ENCODE results near the gene MYLK4.

The MYLK4 gene

GRCh38 chr6:2624177-2624576 is 126.5 kb downstream of the MYLK4 start:
- no peak for DNase-seq

GRCh38 chr6:2623295-2623694 is 127.4 kb downstream of the MYLK4 start:
- no peak for DNase-seq

- DNase-seq = no peak
These were observed 128.1 kb downstream of the MYLK4 start for GRCh38 chr6:2622671-2623070.

- DNase-seq = no peak
These were observed 131.1 kb downstream of the MYLK4 start for GRCh38 chr6:2619651-2620050.

GRCh38 chr6:2617729-2618128 is 133.0 kb downstream of the MYLK4 start:
- DNase-seq = no peak

DNA sequence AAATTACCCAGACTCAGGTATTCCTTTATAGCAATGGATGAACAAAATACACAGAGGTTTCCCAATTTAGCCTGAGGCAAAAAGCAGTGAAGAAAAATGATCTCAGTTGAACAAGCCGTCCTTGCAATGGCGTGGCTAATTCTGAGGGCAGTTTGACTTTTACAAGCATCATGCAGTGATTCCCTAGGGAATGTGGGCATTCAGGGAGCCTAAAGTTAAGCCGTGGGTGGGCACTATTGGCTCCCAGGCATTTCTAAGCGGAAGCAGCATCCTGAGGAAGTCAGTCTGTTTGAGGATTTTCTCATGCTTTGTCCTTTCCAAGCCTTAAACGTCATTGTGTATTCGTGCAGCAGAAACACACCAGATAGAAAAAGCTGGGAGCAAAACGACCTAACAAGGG is 133.9 kb downstream of the MYLK4 start:
- no peak for DNase-seq

DNA sequence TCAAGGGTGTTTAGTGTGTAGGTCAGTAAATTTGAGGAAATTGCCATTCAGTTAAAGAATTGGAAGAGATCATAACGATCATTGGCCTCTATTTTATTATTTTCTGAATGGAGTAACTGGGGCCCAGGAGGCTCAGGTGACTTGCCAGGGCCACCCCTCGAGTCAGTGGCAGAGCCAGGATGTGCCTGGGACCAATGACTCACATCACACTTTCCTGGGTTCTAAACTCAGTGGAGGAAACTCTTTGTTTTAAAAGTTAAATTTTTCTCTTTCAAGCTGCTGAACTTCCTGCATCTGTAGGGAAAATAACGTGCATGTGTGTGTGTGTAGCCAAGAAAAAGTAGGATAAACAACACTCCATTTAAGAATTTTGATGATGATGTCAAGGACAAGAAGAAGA is 135.5 kb downstream of the MYLK4 start:
- no peak for DNase-seq

DNA sequence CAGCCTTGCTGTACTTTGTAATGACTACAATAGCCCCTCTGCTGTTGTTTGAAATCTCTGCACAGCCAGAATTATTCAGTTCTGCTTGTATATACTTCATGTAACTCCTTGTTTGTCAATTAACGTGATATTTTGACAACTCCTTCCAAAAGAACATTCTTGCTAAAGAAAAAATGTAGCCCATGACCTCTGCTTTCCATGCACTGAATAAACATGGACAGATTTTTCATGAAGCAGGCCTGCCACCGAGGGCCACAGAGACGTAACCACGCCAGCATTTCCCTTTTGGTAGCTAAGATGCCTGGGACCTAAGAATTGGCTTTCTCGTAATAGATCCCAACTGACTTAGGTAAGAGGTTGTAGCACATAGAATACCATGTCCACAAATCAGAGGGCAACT is 135.9 kb downstream of the MYLK4 start:
- DNase-seq = no peak

DNA sequence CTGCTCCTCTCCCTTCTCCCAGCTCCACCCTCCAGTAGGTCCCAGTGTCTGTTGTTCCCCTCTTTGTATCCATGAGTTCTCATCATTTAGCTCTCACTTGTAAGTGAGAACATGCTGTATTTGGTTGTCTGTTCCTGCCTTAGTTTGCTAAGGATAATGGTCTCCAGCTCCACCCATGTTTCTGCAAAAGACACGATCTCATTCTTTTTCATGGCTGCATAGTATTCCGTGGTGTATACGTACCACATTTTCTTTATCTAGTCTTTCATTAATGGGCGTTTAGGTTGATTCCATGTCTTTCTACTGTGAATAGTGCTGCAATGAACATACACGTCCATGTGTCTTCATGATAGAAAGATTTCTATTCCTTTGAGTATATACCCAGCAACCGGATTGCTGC is 136.6 kb downstream of the MYLK4 start:
- DNase-seq = no peak

Data from stimulated activated naive CD4-positive, alpha-beta T cell treated with Interleukin-2 at 50 U/mL for 16 hours (primary cell).